ENCODE results near the gene NUFIP2.

Gene NUFIP2

DNA sequence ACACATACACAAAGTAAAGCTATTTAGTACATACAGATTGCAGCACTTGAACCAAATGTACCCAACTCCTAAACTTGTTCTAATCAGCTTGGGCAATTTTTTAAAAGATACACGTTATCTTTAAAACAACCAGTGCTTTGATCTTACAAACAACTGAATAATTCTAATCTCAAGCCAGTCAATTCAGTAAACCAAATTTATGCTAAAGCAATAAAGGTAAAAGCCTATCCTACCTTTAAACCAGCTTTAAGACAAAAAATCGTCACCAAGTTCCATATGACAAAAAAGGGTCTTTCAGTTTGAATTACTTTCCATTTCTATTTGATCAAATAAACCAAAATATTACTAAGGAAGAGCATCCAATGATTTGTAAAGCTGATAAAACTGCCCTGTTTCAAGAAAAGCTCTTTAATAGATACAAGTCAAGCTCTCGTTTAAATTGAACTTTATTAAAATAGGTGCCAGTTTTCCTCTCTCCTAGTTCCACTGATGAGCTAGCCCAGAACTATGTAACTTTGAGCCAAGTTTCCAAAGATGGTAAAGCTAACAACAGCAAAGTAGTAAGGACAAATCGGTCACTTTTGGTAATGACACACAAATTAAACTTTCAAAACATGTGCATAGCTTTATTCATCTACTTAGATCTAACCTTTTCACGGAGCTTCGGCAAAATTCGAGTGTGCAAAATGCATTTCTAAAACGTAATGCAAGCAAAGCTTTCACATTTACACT, 37.0 kb downstream of the NUFIP2 start:
- TF ChIP-seq, protein P1, sequence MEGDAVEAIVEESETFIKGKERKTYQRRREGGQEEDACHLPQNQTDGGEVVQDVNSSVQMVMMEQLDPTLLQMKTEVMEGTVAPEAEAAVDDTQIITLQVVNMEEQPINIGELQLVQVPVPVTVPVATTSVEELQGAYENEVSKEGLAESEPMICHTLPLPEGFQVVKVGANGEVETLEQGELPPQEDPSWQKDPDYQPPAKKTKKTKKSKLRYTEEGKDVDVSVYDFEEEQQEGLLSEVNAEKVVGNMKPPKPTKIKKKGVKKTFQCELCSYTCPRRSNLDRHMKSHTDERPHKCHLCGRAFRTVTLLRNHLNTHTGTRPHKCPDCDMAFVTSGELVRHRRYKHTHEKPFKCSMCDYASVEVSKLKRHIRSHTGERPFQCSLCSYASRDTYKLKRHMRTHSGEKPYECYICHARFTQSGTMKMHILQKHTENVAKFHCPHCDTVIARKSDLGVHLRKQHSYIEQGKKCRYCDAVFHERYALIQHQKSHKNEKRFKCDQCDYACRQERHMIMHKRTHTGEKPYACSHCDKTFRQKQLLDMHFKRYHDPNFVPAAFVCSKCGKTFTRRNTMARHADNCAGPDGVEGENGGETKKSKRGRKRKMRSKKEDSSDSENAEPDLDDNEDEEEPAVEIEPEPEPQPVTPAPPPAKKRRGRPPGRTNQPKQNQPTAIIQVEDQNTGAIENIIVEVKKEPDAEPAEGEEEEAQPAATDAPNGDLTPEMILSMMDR (IDR thresholded peaks at IDR 0.05; ENCODE audit: low read depth, low read length) = no peak
- peak; percentile 43 to 59 for DNase-seq (ENCODE audit: low read depth in 2 of 2)
- H3K4me3 ChIP-seq (replicated peaks in 1 of 2; ENCODE audit: low read depth in 2 of 2, low read length in 2 of 2) = no peak overlapping the region

DNA sequence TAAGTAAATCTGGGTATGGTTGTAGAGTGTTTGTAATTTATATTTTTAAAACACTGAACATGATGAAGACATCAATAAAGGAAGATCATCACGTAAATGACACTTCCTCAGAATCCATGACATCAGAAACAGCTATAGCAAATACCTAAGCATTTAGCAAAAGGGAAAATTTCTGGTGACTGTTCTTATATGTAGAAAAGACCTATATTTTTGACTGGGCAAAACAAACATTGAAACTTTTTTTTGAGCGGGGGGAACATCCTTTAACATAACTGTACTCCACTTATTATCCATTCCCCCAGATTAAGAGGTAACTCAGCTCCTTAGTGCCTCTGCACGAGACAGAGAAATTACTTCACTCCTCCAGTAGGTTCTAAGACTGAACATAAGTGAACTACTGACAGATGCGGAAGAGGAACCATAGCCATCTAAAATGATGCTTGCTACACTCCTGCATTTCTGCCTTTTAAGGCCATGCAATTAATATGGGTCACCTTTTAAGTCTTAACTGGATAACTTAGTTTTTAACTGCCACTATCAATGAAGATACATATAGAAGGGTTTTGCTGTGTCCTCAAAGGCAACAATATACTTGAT, 37.9 kb downstream of the NUFIP2 start:
- TF ChIP-seq, protein P1 (IDR thresholded peaks at IDR 0.05; ENCODE audit: low read depth, low read length) = no peak
- DNase-seq (ENCODE audit: low read depth in 2 of 2) = peak in 1 of 2 donors; percentile 48
- no peak overlapping the region for H3K4me3 ChIP-seq (replicated peaks in 1 of 2; ENCODE audit: low read depth in 2 of 2, low read length in 2 of 2)

DNA sequence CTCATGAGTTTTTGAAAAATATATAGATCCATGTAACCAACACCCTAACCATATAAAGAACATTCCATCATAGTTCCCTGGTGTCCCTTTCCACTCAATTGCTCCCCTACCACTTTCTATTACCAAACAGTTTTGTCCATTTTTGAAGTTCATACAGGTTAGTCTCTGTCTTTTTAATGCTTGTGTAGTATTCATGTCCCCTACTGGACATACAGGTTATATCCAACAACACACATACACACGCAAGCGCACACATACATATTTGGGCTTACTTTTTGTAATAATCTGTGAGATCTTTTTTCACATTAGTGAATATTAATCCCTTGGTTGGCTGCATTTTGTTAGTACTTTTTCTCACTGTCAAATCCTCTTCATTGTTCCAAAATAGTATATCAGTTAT, 40.9 kb downstream of the NUFIP2 start:
- TF ChIP-seq, protein P1 (IDR thresholded peaks at IDR 0.05; ENCODE audit: low read depth, low read length) = no peak
- no peak overlapping the region for H3K4me3 ChIP-seq (replicated peaks in 1 of 2; ENCODE audit: low read depth in 2 of 2, low read length in 2 of 2)
- DNase-seq (ENCODE audit: low read depth in 2 of 2) = no peak

DNA sequence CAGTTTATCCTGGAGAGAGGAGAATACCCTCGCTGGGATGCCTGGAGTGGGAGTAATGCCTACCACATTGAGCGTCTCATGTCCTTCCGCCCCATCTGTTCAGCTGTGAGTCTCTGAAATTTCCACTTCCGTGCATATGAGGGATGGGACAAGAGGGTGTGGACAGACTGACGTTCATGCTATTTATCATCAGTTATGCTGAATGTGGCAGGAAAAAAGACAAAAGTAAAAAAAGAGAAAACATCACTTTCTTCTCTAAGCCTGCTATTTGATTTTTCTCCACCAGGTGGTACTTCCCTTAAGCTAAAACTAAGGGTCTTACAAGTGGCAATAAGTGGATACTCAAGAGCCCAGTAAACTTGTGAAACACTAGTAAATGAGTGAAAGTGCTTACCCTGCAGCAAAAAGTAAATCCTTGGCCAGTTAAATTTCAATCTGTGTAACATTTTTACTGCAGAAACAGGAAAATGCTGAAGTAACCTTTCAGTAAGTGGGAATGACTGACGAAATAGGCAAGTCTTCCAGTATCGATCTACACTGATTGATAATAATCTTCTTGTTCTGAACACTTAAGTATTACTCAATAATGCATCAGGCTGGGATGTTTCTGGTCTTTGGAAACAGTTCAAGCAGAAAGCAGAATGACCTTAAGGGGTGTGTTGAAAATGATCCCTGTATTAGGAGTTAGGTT, 41.7 kb downstream of the NUFIP2 start:
- no peak overlapping the region for H3K4me3 ChIP-seq (replicated peaks in 1 of 2; ENCODE audit: low read depth in 2 of 2, low read length in 2 of 2)
- TF ChIP-seq, protein P1 (IDR thresholded peaks at IDR 0.05; ENCODE audit: low read depth, low read length) = peak; percentile 49
- DNase-seq (ENCODE audit: low read depth in 2 of 2) = peak; percentile 58 to 67

DNA sequence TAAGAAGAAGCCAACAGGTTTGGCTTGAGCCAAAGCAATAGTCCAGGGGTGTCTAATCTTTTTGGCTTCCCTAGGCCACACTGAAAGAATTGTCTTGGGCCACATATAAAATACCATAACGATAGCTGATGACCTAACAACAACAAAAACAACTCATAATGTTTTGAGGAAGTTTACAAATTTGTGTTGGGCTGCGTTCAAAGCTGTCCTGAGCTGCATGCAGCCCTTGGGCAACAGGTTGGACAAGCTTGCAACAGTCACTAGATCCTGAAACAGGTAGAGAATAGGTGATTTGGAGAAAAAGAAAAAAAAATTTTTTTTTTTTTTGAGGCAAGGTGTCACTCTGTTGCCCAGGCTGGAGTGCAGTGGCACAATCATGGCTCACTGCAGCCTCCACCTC, 42.8 kb downstream of the NUFIP2 start:
- H3K4me3 ChIP-seq (replicated peaks in 1 of 2; ENCODE audit: low read depth in 2 of 2, low read length in 2 of 2) = no peak overlapping the region
- no peak for DNase-seq (ENCODE audit: low read depth in 2 of 2)

DNA sequence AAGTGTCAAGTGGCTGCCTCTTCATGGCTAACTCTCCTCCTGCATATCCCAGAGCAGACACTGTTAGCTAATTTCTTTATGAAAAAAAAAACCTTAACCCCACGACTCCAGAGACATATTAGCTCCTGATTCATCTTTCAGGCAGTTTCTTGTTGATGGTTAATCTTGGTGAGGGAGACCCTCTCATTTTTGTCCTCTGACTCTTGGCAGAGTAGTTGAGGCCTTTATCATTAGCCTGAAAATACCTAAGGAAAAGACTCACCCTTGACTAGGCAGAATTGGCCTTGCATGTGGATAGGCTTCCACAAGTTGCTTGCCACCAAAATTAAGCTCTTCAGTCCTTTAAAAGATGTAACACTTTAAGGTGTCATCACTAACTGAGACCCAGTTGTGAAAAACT, 43.3 kb downstream of the NUFIP2 start:
- peak; percentile 28 to 71 for DNase-seq (ENCODE audit: low read depth in 2 of 2)
- H3K4me3 ChIP-seq (replicated peaks in 1 of 2; ENCODE audit: low read depth in 2 of 2, low read length in 2 of 2) = no peak overlapping the region
- TF ChIP-seq, protein P1 (IDR thresholded peaks at IDR 0.05; ENCODE audit: low read depth, low read length) = no peak

More for the DNA sequence above, 42.8 kb downstream of the NUFIP2 start:
- TF ChIP-seq, protein P1 (IDR thresholded peaks at IDR 0.05; ENCODE audit: low read depth, low read length) = no peak

All from cardiac fibroblast (primary cell).